Spleen (tissue), 11 donors: ENCODE measurements around the gene PAPPA. TPM values are rescaled to one million over a fixed set of nuclear protein-coding genes. Genes with fewer than 3 reads are reported as not detected.

Experiments
- DNase-seq: peaks from one replicate; pipeline ENCODE4 v3.0.0-alpha.2; 2020
- H3K27ac ChIP-seq, 8 donors: fragments of 200-600 bp; sonication (generic) in 7 of 8; 1 replicate in 4 of 8; 2 replicates in 4 of 8; pipeline versions ENCODE4 v1.5.0 to v1.8.0; 2016 to 2021; ENCODE audit warnings: inconsistent platforms in 4 of 8, mild to moderate bottlenecking in 4 of 8, moderate library complexity in 1 of 8
- H3K27me3 ChIP-seq, 7 donors: fragments of 200-600 bp; sonication (generic) in 6 of 7; replicated peaks in 1 of 7; 1 replicate in 4 of 7; 2 replicates in 3 of 7; pipeline versions ENCODE4 v1.5.0 to v1.8.0; 2016 to 2021; ENCODE audit warnings: inconsistent platforms in 3 of 7, mild to moderate bottlenecking in 1 of 7
- H3K36me3 ChIP-seq, 6 donors: fragments of 200-600 bp; sonication (generic) in 5 of 6; 1 replicate in 4 of 6; 2 replicates in 2 of 6; pipeline versions ENCODE4 v1.5.0 to v1.8.0; 2016 to 2021; ENCODE audit warnings: inconsistent platforms in 2 of 6
- H3K4me1 ChIP-seq, 6 donors: fragments of 200-600 bp; sonication (generic) in 5 of 6; 1 replicate in 3 of 6; 2 replicates in 3 of 6; pipeline versions ENCODE4 v1.5.0 to v1.8.0; 2016 to 2021; ENCODE audit warnings: inconsistent platforms in 3 of 6
- H3K4me3 ChIP-seq, 8 donors: fragments of 200-600 bp; sonication (generic) in 7 of 8; 1 replicate in 4 of 8; 2 replicates in 4 of 8; pipeline versions ENCODE4 v1.5.0 to v1.8.0; 2016 to 2021; ENCODE audit warnings: inconsistent platforms in 4 of 8, mild to moderate bottlenecking in 4 of 8, moderate library complexity in 2 of 8
- H3K9me3 ChIP-seq, 8 donors: fragments of 200-600 bp; sonication (generic) in 7 of 8; 1 replicate in 4 of 8; 2 replicates in 4 of 8; pipeline versions ENCODE4 v1.5.0 to v1.8.0; 2016 to 2021; ENCODE audit warnings: inconsistent platforms in 4 of 8
- CTCF ChIP-seq, 11 experiments: fragments of 200-600 bp in 7 of 11; fragments of 450-650 bp in 4 of 11; sonication (generic) in 4 of 11; IDR thresholded peaks in 8 of 11; conservative IDR thresholded peaks in 3 of 11; 1 replicate in 7 of 11; 2 replicates in 4 of 11; pipeline versions ENCODE4 v1.4.0 to v1.8.0; 2016 to 2021; ENCODE audit warnings: antibody characterized with exemption in 11 of 11, inconsistent platforms in 4 of 11, mild to moderate bottlenecking in 1 of 11
- POLR2A ChIP-seq, 3 donors: fragments of 450-650 bp; IDR thresholded peaks; one replicate each; pipeline ENCODE4 v1.5.1; 2017; ENCODE audit warnings: antibody characterized with exemption in 3 of 3, mild to moderate bottlenecking in 1 of 3
- POLR2AphosphoS5 ChIP-seq, 3 donors: sonication (generic); formaldehyde crosslinking; IDR thresholded peaks; one replicate each; pipeline ENCODE4 v1.5.1; 2017; ENCODE audit warnings: antibody characterized with exemption in 3 of 3
- WGBS, 5 donors: extraction: QIAGEN DNeasy Blood & Tissue Kit in 3 of 5; methylation state at CpG; one replicate each; pipeline versions ENCODE4 v1.1.5 to v1.1.7; 2013 to 2018; 5-methylcytosine and 5-hydroxymethylcytosine counted together
- intact Hi-C: fragments of 100-400 bp; cut with DNase I; formaldehyde crosslinking; loops from one replicate; pipeline ENCODE4 v1.15.0; 2023; ENCODE audit warnings: low total_unique reads
- polyA plus RNA-seq, 3 donors: library from polyadenylated mRNA; stranded (reverse); fragments of 200-250 nt; gene quantifications; one replicate each; pipeline ENCODE4 v1.2.1, GENCODE V29; 2013
- total RNA-seq, 7 donors: library from RNA; depleted of rRNA in 3 of 7; stranded (reverse); fragments of >200 nt in 3 of 7; fragmentation: NEBNext Ultra II Directional in 4 of 7; extraction: Animal tissue kit (Norgen Biotek cat#: 25700) in 4 of 7; gene quantifications; one replicate each; pipeline versions ENCODE4 v1.1.0 to v1.2.1, GENCODE V29; 2016 to 2021
- donor health status: healthy with polysubstance abuse.
- donor health status: DM: no; HTN: no; CAD: no; lungs with moderate emphysema.
- donor health status: DM: no; HTN: no; CAD: no.
- donor health status: Bipolar disorder and iron deficiency.
- donor health status: healthy.
- donor health status: DM: no; HTN: no; CAD: no.
- donor health status: DM: yes; HTN: yes; CAD: no.

Gene PAPPA
- total and polyA plus RNA-seq, 10 donors = 0.13 to 1.4 (median 0.45) TPM

DNA sequence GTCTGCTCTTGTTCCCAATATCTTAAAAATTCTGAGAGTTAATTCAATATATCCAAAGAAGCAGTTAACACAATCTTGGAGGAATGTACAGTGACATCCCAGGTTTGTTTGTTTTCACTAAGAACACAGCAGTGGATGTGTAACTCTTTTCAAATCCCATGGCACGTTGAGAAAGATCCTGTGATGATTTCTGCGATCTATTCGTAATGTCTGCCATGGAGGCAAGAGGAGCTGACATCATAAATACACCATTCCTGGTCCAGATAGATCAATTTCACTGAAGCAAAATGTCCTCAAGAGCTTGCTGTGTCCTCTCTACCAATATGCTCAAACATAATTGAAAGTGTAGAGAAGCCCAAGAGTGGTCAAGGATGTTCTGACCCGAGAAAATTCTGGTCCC, 280.7 kb downstream of the PAPPA start:
- WGBS, 5 donors = 79 to 89% (median 86%) methylated on average over 4 of the region's 4 CpGs
- H3K9me3 ChIP-seq = peaks cover 0 to 10% (median 0%) of the 10 kb centered on the region in 8 donors
- intact Hi-C loops = no loop called here
- no peak overlapping the region for H3K4me3 ChIP-seq
- DNase-seq = no peak
- H3K36me3 ChIP-seq = peaks cover 0 to 8% (median 0%) of the 10 kb centered on the region in 6 donors
- H3K4me1 ChIP-seq = peaks cover 0 to 5% (median 0%) of the 10 kb centered on the region in 6 donors
- H3K27me3 ChIP-seq = no peaks in the 10 kb centered on the region
- TF ChIP-seq CTCF (IDR thresholded peaks at IDR 0.05 in 8 of 11, conservative IDR thresholded peaks at IDR 0.05 in 3 of 11) (no peak), POLR2AphosphoS5 (IDR thresholded peaks at IDR 0.05) (no peak), POLR2A (IDR thresholded peaks at IDR 0.05) (no peak)
- no peak overlapping the region for H3K27ac ChIP-seq

- no peak for TF ChIP-seq POLR2AphosphoS5 (IDR thresholded peaks at IDR 0.05)
- no peak for TF ChIP-seq POLR2A (IDR thresholded peaks at IDR 0.05)
- TF ChIP-seq CTCF (IDR thresholded peaks at IDR 0.05 in 8 of 11, conservative IDR thresholded peaks at IDR 0.05 in 3 of 11) = no peak
- H3K27ac ChIP-seq = no peak overlapping the region
Measured at GRCh38 chr9:116435706-116436105, 282.1 kb downstream of the PAPPA start.

GRCh38 chr9:116436121-116436520, 282.5 kb downstream of the PAPPA start:
- H3K4me3 ChIP-seq = no peak overlapping the region
- TF ChIP-seq CTCF (IDR thresholded peaks at IDR 0.05 in 8 of 11, conservative IDR thresholded peaks at IDR 0.05 in 3 of 11) = no peak
- no peak for TF ChIP-seq POLR2AphosphoS5 (IDR thresholded peaks at IDR 0.05)
- TF ChIP-seq POLR2A (IDR thresholded peaks at IDR 0.05) = no peak
- H3K36me3 ChIP-seq = peaks cover 0 to 17% (median 0%) of the 10 kb centered on the region in 6 donors
- WGBS, 5 donors = 89 to 97% (median 95%) methylated on average over 1 of the region's 1 CpG
- DNase-seq = no peak
- H3K27me3 ChIP-seq = no peaks in the 10 kb centered on the region
- no peak overlapping the region for H3K27ac ChIP-seq
- H3K4me1 ChIP-seq = peaks cover 0 to under 1% (median 0%) of the 10 kb centered on the region in 6 donors
- intact Hi-C loops = no loop called here
- peaks cover 0 to 10% (median 0%) of the 10 kb centered on the region in 8 donors for H3K9me3 ChIP-seq

More at GRCh38 chr9:116435706-116436105, 282.1 kb downstream of the PAPPA start:
- no peaks in the 10 kb centered on the region for H3K27me3 ChIP-seq
- H3K36me3 ChIP-seq = peaks cover 0 to 14% (median 0%) of the 10 kb centered on the region in 6 donors
- H3K4me1 ChIP-seq = peaks cover 0 to 4% (median 0%) of the 10 kb centered on the region in 6 donors
- no peak overlapping the region for H3K4me3 ChIP-seq
- peaks cover 0 to 10% (median 0%) of the 10 kb centered on the region in 8 donors for H3K9me3 ChIP-seq
- WGBS, 5 donors = 65 to 95% (median 68%) methylated on average over 3 to 4 of the region's 4 CpGs
- intact Hi-C loops = no loop called here
- DNase-seq = no peak

GRCh38 chr9:116437411-116438370, 284.1 kb downstream of the PAPPA start:
- no peak overlapping the region for H3K27ac ChIP-seq
- WGBS, 5 donors = 75 to 95% (median 82%) methylated on average over 8 to 11 of the region's 11 CpGs
- peaks cover 0 to 23% (median 0%) of the 10 kb centered on the region in 6 donors for H3K36me3 ChIP-seq
- no peak for DNase-seq
- H3K9me3 ChIP-seq = peaks cover 0 to 10% (median 0%) of the 10 kb centered on the region in 8 donors
- H3K4me1 ChIP-seq = no peaks in the 10 kb centered on the region
- H3K4me3 ChIP-seq = no peak overlapping the region
- no peak for TF ChIP-seq POLR2A (IDR thresholded peaks at IDR 0.05)
- TF ChIP-seq POLR2AphosphoS5 (IDR thresholded peaks at IDR 0.05) = no peak
- no peak for TF ChIP-seq CTCF (IDR thresholded peaks at IDR 0.05 in 8 of 11, conservative IDR thresholded peaks at IDR 0.05 in 3 of 11)
- H3K27me3 ChIP-seq = no peaks in the 10 kb centered on the region
- intact Hi-C loops = no loop called here
